Stomach smooth muscle (tissue), 2 donors: ENCODE measurements around the gene STRIP2.
"Not testable (repeated sequence)": the region's sequence is repeated elsewhere in the genome, so short reads cannot be mapped to it uniquely, and the experiment has no call there.

Experiments used
- H3K27ac ChIP-seq: one replicate; pipeline ENCODE4 v1.7.0; 2013; ENCODE audit warnings: mild to moderate bottlenecking, low read length, inconsistent platforms
- H3K27me3 ChIP-seq, 2 donors: one replicate each; pipeline ENCODE4 v1.7.0; 2013; ENCODE audit warnings: low read length in 2 of 2; ENCODE audit not compliant: insufficient read depth in 2 of 2, control insufficient read depth in 1 of 2
- H3K36me3 ChIP-seq, 2 donors: one replicate each; pipeline ENCODE4 v1.7.0; 2013; ENCODE audit warnings: low read length in 2 of 2; ENCODE audit not compliant: control insufficient read depth in 2 of 2, insufficient read depth in 2 of 2
- H3K4me1 ChIP-seq: one replicate; pipeline ENCODE4 v1.7.0; 2013; ENCODE audit warnings: low read length; ENCODE audit not compliant: control insufficient read depth, insufficient read depth
- H3K4me3 ChIP-seq, 2 donors: one replicate each; pipeline ENCODE4 v1.7.0; 2013; ENCODE audit warnings: low read length in 2 of 2
- H3K9ac ChIP-seq, 2 donors: one replicate each; pipeline ENCODE4 v1.7.0; 2013; ENCODE audit warnings: low read length in 2 of 2, mild to moderate bottlenecking in 1 of 2
- H3K9me3 ChIP-seq, 2 donors: one replicate each; pipeline ENCODE4 v1.7.0; 2013; ENCODE audit warnings: low read length in 2 of 2; ENCODE audit not compliant: control insufficient read depth in 2 of 2
- donor health status: healthy.
- donor health status: Pancreatic carcinoma.

Gene STRIP2

GRCh38 chr7:129438839-129439651, 4.8 kb downstream of the STRIP2 start:
- H3K27ac ChIP-seq, result no peak overlapping the region
- H3K27me3 ChIP-seq, result peaks cover 6 to 8% of the 10 kb centered on the region in 2 donors
- no peak overlapping the region for H3K9ac ChIP-seq
- no peaks in the 10 kb centered on the region for H3K36me3 ChIP-seq
- H3K4me1 ChIP-seq, result peaks cover 16% of the 10 kb centered on the region
- no peak overlapping the region for H3K4me3 ChIP-seq
- H3K9me3 ChIP-seq, result no peaks in the 10 kb centered on the region

DNA sequence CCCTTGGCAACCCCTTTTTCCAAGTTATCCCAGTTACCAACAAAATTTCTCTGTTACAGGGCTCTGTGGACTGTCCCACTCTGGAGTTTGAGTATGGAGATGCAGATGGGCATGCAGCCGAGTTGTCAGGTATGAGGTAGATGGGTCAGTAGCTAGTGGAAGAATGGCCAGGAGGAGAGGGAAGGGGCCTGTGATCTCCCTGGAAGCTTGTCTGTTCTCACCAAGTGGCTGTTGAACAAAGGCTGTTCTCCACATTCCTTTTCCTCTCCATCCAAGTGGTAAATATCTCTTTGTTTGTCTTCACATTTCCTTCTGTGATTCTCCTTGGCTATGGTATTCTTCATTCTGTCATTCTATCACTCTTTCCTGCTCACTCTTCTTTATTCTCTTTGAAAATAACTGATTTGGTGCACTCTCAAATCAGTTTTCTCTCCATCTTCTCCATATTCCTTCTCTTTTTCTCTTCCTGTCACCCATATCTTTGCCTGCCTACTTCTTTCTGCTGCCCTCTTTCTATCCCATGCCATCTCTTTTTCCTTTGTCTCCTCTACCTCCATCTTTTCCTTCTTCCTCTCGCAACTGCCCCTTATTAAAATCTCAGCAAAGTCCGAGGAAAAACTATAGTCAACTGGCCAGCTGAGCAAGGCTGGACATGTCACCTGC, 5.9 kb downstream of the STRIP2 start:
- Histone ChIP-seq H3K9me3 (no peaks in the 10 kb centered on the region), H3K4me3 (no peak overlapping the region), H3K27ac (no peak overlapping the region), H3K36me3 (no peaks in the 10 kb centered on the region), H3K27me3 (peaks cover 5 to 6% of the 10 kb centered on the region in 2 donors), H3K9ac (no peak overlapping the region), H3K4me1 (peaks cover 10% of the 10 kb centered on the region)

DNA sequence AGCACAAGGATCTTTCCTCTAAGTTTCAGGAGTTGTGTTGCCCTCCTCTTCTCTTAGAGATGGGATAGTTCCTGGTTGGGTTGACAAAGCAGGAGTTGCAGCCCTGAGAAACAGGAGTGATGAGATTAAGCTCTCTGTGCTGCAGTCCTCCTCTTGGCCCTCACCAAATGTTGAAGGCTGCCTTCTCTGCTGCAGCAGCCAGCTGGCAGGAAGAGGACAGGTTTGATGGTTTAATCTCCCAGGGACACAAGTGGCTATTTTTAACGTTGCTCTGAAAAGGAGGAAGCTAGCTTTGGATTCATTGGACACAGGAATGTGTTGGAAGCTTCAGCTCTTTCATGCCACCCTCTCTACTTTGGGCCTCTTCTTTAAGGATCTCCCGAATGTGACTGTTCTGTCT, 9.4 kb downstream of the STRIP2 start:
- H3K9ac ChIP-seq, result no peak overlapping the region
- H3K36me3 ChIP-seq, result no peaks in the 10 kb centered on the region
- H3K4me3 ChIP-seq, result peak overlapping the region in 1 of 2 donors; percentile 22
- H3K4me1 ChIP-seq, result peaks cover 10% of the 10 kb centered on the region
- peaks cover 0 to 2% of the 10 kb centered on the region in 2 donors for H3K27me3 ChIP-seq
- H3K27ac ChIP-seq, result no peak overlapping the region
- peaks cover 0 to 5% of the 10 kb centered on the region in 2 donors for H3K9me3 ChIP-seq

DNA sequence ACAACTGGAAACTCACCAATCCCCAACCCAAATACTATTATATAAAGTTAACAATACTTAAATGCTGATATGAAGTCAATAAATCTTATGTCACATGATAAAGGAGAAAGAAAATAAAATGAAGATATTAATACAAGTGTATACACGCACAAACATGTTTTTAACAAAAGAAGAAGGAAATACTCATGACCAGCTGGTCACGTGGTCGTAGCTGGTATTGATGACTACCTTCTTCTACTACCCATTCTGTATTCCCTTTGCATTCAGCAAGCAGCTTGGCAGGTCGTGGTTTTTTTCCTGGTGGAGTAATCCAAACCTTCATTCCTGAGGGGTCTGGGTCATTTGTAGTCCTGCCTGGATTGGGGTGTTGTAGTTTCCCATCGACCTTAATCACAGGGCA, 10.5 kb downstream of the STRIP2 start:
- peaks cover 0 to 11% of the 10 kb centered on the region in 2 donors for H3K9me3 ChIP-seq
- not testable (repeated sequence) for H3K36me3 ChIP-seq, H3K9ac ChIP-seq, H3K27ac ChIP-seq, H3K27me3 ChIP-seq, H3K4me3 ChIP-seq, H3K4me1 ChIP-seq

GRCh38 chr7:129446925-129447324, 12.7 kb downstream of the STRIP2 start:
- not testable (repeated sequence) for H3K9ac ChIP-seq, H3K4me3 ChIP-seq, H3K36me3 ChIP-seq, H3K27me3 ChIP-seq, H3K4me1 ChIP-seq, H3K27ac ChIP-seq
- H3K9me3 ChIP-seq, result peaks cover 0 to 11% of the 10 kb centered on the region in 2 donors

DNA sequence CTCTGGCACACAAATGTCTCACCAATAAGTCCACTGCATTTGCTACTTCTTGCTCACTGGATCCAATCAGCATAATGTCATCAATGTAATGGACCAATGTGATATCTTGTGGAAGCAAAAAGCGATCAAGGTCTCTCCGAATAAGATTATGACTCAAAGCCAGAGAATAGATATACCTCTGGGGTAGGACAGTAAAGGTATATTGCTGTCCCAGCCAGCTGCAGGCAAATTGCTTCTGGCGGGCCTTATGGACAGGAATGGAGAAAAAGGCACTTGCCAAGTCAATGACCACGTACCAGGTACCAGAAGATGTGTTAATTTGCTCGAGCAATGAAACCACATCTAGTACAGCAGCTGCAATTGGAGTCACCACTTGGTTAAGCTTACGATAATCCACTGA, 13.2 kb downstream of the STRIP2 start:
- H3K9ac ChIP-seq, H3K27ac ChIP-seq, H3K36me3 ChIP-seq, H3K27me3 ChIP-seq, H3K4me1 ChIP-seq, H3K4me3 ChIP-seq: not testable (repeated sequence)
- peaks cover 0 to 11% of the 10 kb centered on the region in 2 donors for H3K9me3 ChIP-seq

DNA sequence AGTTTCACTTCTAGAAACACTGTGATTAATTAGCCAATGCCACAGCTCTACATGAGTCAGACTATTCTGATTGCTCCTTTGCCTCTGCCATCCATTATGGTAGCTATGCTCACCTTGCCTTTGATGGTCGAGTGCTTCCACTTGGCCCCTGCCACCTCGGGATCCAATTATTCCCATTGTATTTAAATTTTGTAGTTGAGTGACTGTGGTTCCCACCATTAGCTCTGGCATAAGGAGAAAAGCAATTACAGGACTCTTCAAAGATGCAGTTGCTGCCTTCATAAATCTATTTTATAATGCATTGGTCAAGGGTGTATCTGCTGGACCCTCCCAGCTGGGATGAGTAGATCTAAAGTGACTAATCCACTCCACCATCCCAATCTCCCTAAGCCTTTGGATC, 14.4 kb downstream of the STRIP2 start:
- not testable (repeated sequence) for H3K9ac ChIP-seq, H3K4me1 ChIP-seq, H3K4me3 ChIP-seq, H3K36me3 ChIP-seq, H3K27me3 ChIP-seq, H3K27ac ChIP-seq
- H3K9me3 ChIP-seq, result peaks cover 0 to 11% of the 10 kb centered on the region in 2 donors

GRCh38 chr7:129450295-129450694, 16.1 kb downstream of the STRIP2 start:
- no peaks in the 10 kb centered on the region for H3K4me1 ChIP-seq
- H3K27ac ChIP-seq, result no peak overlapping the region
- H3K9me3 ChIP-seq, result peaks cover 0 to 11% of the 10 kb centered on the region in 2 donors
- no peak overlapping the region for H3K9ac ChIP-seq
- no peaks in the 10 kb centered on the region for H3K36me3 ChIP-seq
- no peak overlapping the region for H3K4me3 ChIP-seq
- no peaks in the 10 kb centered on the region for H3K27me3 ChIP-seq

- Histone ChIP-seq H3K27ac (no peak overlapping the region), H3K9me3 (peaks cover 0 to 11% of the 10 kb centered on the region in 2 donors), H3K4me3 (no peak overlapping the region), H3K4me1 (no peaks in the 10 kb centered on the region), H3K27me3 (no peaks in the 10 kb centered on the region), H3K36me3 (no peaks in the 10 kb centered on the region), H3K9ac (no peak overlapping the region)
These were observed 18.5 kb downstream of the STRIP2 start for GRCh38 chr7:129452589-129453231.

- Histone ChIP-seq H3K36me3 (no peaks in the 10 kb centered on the region), H3K27ac (no peak overlapping the region), H3K4me3 (no peak overlapping the region), H3K4me1 (no peaks in the 10 kb centered on the region), H3K9me3 (peaks cover 0 to 6% of the 10 kb centered on the region in 2 donors), H3K27me3 (no peaks in the 10 kb centered on the region), H3K9ac (no peak overlapping the region)
These were observed 19.4 kb downstream of the STRIP2 start for GRCh38 chr7:129453510-129454248.
